DMS53 (cell line): ENCODE measurements around the gene EHBP1.
A peak's percentile ranks its signal among the peaks of the same experiment; 100 is the strongest.

ENCODE experiments used
- DNase-seq: peaks from one replicate; lab custom pipeline; 2025; lab: John Stamatoyannopoulos, UW

EHBP1 gene

DNA sequence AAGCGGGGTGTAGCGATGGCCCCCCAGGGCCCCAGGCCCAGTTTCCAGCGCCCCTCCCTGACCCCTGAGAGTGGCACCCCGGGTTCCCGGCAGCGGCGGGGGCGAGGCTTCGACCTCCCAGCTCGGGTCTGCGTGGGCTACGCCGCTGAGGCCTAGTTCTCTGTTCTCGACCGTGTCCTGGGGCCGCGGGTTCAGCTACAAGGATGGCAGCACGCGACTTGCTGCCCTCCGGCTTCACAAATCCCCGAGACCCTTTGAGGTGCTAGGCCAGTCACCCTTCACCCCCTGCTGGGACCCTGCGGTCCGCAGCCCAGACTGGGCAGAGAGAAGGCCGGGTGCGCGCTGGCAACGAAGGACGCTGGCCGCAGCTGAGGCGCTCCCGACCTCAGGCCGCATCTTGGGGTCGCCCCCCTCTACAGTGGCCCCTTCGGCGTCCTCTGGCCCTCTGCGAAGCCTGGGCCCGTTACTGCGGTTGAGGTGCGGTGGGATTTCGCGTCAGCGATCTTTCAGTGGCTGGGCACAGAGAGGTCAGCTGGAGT lies 346.4 kb downstream of the EHBP1 start:
- no peak for DNase-seq

DNA sequence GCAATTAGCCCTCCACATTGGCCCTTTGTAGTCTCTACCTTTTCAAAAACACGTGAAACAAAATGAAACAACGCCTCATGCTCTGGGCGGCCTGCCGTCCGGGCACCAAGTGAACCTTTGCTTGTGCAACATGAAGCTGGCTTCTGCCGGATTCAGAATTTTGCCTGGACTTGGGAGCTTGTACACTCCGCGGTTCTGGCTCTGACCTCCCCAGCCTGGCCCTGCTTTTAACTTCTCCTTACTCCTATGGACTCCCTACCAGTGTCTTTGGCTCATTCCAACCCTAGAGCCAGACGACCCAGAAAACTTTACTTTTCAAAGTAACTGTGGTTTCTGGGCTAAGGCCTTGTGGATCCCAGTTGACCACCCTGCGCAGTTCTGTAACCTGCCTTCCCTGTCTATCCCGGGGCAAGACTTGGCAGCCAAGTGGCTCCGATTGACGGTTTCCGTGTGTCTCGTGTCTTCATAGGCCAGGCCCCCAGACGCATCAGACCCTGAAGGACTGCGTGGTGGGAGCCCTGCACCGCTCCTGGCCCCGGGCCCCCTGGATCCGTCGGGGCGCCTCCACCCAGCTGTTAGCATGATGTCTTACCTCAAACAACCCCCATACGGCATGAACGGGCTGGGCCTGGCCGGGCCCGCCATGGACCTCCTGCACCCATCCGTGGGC lies 347.0 kb downstream of the EHBP1 start:
- no peak for DNase-seq

DNA sequence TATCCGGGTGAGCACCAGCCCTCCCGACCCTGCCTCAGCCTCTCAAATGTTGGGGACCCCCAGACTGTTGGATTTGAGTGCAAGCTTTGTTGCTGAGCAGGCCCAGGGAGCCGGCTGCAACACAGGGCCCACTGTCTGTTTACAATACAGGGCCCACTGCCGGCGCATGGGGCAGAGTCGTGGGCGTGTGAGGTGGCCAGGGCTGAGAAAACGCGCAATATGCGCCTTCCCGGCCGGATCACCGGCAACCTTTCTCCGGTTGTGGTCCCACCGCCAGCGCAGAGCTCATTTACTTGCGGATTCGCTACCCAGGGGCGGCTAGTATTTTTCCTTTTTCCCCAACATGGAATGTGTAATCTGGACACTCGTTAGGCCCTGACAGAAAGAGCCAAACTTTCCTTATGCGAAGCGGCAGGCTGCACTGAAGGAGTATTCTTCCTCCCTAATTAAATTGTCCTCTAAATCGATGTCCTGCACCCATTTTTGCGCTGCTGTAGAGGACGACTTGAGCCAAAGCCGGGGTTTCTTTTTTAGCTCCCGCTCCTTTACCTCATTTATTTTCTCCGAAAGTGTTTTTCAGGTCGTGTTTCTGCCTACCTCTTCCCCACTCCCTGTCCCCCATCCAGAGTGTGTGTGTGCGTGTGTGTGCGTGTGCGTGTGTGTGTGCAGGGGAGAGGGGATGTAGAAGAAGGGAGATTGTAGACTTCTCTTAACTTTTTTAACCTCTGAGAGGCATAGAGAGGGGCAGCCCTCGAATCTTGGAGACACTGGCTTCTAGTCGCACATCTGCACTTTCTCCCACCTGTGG lies 347.8 kb downstream of the EHBP1 start:
- no peak for DNase-seq

DNA sequence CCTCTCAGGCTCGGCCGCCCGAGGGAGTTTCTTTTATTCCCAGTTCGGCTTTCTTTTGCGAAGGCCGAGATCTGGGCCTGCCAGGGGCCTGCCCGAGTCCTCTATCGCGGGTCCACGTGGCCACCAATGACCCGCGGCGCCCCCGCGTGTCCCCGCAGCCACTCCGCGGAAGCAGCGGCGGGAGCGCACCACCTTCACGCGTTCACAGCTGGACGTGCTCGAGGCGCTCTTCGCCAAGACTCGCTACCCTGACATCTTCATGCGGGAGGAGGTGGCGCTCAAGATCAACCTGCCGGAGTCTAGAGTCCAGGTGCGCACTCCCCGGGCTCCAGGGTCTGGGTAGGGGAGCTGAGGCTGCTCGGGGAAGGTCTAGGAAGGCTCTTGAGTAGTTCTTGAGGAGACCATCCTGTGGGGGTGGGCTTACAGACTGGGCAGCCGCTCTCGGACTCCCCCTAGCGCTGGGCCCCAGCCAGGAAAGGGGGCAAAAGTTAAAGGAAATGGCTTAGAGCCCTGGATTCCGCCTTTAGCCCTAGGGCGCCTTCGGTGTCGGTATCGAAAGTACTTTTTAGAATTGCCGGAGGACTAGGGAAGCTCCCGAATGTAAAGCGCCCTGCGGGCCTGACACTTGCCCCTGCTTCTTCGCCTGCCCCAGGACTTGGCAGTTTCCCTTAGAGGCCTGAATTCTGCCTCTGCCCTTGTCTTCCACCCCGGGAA lies 348.5 kb downstream of the EHBP1 start:
- DNase-seq = peak; percentile 39

DNA sequence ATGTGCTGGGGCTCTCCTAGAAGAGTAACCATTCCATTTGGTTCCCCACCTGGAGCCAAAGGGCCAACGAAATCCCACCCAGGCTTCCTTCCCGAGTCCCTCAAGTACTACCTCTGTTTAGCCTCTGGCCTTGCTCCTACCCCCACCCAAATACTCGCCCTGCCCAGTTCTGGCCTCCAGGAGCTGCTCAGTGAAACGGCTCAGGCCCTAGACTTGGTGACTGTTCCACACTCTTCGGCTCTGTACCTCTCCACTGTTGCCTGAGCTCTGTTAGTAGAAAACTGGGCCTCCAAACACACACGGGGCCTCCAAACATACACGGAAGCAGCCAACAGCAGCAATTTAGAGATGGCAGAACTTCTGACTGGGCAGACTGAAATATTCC lies 349.3 kb downstream of the EHBP1 start:
- no peak for DNase-seq

DNA sequence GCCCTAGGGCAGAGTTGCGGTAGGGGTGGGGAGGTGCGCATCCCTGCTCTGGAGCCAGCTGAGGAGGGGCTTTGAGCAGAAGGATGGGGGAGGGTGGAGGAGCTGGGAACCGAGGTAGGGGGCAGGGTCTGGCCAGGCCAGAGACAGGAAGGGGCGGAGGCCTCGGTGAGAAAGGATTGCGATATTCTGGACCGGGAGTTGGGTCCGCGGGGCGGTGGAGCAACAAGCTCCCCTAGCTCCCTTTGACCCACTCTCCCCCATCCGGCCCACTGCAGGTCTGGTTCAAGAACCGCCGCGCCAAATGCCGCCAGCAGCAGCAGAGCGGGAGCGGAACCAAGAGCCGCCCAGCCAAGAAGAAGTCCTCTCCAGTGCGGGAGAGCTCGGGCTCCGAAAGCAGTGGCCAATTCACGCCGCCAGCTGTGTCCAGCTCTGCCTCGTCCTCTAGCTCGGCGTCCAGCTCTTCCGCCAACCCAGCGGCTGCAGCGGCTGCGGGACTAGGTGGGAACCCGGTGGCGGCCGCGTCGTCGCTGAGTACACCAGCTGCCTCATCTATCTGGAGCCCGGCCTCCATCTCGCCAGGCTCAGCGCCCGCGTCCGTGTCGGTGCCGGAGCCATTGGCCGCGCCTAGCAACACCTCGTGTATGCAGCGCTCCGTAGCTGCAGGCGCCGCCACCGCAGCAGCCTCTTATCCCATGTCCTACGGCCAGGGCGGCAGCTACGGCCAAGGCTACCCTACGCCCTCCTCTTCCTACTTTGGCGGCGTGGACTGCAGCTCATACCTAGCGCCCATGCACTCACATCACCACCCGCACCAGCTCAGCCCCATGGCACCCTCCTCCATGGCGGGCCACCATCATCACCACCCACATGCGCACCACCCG lies 350.0 kb downstream of the EHBP1 start:
- DNase-seq = no peak

DNA sequence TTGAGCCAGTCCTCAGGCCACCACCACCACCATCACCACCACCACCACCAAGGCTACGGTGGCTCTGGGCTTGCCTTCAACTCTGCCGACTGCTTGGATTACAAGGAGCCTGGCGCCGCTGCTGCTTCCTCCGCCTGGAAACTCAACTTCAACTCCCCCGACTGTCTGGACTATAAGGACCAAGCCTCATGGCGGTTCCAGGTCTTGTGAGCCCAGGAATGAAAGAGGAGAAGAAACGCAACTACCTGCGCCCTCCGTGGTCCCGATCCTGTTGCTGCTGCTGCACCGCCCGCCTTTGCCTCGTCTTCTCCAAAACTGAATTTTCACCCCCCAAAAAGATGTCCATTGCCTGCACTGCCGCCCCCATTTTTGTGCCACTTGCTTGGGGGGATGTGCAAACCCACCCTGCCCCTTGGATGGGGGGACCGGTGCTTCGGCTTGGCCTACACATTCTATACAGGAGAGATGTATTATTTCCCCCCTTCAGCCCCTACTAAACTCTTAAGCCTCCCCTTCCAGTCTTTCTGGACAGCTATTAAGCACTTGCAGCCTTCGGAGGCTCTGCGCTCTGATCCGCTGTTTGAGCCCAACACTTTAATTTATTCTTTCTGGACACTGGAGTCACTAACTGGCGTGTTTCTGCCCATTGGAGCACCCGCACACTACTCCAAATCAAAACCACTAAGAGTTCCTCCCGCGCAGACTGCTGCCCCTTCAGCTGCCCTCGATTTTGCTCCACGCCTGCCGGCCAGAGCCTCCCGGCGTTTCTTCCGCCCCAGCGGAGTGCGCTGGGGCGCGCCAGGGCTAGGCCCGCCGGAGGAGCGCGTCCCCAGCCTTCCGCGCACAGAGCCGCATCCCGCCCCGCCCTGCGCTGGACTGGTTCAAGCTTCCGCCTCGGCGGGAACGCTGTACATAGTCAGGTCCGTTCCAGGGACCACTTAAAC lies 350.9 kb downstream of the EHBP1 start:
- DNase-seq = no peak

DNA sequence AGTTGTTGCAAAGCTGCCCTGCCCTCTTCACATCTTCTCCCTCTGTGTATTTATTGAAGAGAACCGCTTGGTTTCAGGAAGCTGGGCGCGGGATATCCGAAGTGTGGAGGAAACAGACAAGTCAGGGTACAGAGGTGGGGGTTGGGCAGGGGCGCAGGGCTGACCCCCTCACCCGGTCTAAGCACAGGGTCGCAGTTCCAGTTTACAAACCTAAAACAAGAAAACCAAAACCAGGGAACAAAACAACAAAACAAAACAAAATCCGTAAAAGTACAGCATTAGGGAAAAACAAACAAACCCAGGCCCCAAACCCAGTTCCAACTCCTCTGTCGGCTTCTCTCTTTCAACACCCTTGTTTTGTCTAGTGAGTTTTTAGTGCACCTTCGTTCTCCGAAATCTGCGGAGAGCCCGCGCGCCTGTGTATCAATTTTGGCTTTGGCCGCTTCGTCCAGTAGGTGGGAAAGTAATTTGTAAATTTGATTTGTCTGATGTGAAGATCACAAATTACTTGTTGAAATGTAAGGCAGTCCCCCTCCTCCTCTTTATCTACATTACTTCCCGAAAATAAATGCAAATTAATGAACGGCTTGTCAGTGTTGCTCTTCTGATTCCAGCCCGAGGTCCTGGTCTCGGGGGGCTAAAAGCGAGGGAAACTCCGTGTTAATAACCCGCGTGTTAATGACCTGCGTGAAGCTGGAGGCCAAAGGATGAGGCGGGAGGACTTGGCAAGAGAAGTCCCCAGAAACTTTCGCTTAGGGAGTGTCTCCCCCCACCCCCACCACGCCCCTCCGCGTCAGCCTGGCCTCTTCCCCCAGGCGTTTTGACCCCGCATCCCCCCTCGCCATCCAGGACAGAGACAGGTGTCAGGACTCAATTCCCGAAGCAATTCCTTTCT lies 352.0 kb downstream of the EHBP1 start:
- no peak for DNase-seq

DNA sequence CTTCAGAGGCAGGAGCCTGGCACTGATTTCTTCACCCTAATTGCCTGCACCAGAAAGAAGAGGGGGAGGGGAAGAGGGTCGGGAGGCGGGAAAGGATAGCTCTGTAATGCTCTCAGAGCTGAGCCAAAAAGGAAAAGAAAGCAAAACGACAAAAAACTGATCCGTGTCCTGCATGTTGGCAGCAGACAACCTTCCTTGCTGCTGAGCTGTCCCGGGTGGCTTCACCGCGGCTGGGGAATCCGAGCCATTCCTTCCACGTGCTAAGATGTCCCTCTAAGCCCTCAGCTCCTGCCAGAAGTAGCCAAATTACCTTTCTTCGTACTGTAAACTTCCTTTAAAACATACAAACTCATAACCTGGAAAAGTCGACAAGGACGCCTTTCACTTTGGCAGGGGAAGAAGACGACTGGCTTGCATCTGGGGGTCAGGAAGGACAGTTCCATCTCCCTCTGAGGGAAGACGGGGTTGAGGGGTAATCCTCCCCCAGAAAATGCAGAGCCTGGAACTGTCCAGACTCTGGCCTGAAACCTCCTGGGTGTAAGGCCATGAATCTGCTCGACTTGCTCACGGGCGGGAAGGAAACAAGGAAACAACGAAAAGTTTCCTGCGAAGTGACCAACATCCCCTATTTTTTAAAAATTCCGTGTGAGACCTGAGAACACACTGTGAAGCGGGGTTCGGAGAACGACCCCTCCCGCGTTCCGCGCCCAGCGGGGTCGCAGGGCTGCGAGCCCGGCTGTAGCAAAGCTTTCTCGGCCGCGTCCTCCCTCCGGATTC lies 352.8 kb downstream of the EHBP1 start:
- no peak for DNase-seq

DNA sequence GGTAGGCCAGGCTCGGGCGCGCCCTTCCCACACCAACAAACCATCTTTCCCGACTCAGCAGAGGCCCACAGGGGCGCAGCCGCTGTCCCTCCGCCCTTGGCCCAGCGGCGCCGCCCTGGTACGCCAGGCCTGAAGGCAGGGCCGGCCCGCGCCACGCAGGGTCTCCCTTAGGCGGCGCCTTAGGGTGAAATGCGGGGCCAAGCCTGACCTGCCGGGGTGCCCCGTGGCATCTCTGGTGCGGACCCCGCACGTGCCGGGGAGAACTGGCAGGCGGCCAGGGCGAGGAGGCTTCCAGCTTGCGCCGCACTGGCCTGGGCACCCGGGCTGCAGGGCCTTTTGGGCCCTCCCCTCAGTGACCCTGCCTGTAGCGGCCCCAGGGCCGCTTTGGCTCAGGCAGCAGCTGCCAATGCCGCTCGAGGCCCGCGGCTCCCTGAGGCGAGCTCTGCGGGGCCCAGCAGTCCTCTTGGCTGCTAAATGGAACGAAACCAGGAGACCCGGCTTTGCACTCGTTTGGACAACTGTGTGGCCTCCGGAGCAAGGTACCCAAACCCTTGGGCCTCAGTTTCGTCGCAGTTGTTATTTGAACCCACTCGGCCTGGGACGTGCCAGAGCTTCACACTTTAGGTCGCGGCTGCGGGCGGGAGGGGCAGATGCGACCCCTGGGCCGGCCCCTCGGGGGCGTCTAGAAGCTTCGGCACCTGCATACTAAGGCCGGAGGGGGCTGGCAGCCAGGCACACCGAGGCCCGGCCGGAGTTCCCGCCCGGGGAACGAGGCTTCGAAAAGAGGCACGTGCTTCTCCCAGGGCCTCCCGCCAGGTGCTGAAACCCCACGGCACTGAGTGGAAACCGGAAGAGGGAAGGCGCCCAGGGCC lies 353.6 kb downstream of the EHBP1 start:
- DNase-seq = peak; percentile 85

DNA sequence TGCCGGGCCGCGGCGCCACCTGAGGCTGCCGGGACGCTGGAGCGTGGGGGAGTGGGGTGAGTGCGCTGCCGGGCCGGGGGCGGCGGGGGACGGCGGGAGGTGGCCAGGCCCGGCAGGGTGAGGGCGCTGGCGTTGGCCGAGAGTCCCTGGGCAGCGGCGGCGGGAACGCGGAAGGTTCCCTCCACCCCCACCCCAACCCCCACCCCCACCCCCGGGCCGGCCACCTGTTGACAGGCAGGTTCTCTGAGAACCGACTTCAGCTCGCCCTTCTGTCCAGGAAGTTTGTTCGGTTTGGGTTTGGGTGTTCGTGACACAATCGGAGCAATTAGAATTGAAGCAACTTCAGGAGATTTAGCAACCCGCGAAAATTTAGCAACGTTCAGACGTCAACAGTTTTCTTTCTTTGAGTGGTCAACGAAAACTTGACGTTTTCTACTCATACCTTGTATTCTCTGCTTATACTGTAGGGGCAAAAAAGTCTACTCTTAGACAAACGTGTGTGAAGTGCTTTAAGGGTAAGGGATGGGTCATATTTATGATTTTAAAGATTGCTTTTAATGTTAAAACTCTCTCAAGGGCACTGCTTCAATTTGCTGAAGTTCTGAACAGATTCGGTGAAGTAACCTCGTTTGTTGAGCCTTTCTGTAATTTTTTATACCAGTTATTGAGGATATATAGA lies 354.4 kb downstream of the EHBP1 start:
- DNase-seq = peak; percentile 85

DNA sequence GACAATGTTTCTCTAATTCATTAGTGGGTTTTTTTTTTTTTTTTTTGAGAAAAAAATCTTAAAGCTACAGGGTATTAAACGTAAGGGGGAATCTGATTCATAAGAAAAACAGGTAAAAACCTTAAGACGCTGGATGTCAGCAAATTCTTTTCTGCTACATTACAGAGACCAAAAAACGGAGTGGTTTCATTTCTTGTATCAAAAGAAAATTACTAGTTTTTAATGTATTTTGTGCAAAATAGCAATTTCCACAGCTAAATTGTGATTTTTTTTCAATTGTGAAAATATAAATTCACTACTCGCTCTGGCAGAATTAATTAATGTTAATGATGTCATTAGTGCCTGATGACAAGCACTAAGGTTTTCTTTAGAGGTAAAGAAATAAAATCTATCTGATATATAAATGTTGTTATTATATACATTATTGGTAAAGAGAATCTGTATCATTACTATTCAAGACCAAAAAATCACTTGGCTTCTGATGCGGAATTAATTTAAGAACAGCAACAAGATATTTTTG lies 355.0 kb downstream of the EHBP1 start:
- peak; percentile 33 for DNase-seq

DNA sequence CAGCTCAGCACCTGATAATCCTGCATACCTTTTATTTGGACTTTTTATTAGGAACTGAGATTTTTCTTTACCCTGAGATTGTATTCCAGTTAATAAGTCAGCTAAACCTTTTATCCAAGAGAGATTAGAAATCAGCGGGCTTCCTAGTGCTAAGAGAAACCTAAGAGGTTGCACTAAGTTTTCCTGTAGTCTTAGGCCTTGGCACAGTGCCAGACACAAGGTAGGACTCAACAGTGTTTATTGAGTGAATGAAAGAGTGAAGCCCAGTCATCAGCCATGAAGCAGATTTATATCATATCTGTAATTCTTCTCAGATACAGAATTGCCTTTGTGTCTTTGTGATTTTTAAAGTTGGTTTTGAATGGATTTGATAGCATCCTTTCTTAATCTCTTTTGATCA lies 358.7 kb downstream of the EHBP1 start:
- peak; percentile 56 for DNase-seq

DNA sequence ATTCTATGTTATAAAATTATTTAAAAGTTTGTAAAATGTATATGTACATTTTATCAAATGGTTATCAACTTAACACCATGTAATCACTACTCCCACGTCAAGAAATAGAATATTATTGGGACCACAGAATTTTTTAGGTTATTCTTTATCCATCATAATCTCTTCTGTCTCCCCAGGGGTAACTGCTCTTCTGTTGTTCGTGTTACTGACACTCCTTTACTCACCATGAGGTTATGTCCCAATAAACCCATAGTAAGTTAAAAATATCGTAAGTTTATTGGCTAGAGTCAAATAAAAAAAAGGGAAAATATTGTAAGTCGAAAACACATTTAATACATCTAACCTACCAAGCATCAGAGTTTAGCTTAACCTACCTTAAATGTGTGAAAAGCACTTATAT lies 359.1 kb downstream of the EHBP1 start:
- no peak for DNase-seq

DNA sequence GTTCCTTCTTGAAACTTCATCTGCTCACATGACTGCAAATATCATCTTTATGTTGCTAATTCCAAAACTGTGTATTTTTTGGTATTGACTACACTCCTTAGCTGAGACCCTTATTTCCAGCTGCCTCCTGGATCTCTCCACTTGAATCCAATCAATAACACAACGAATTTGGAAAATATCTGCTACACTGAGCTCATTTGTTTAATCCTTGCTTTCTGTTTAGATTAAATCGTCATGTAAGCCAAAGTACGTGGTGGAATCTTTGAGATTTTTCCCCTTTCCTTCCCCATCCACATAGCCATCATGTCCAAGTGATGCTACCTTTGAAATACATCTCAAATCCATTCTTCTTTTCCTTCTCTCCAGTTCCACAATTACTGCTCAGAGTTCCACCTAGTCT lies 360.8 kb downstream of the EHBP1 start:
- DNase-seq = no peak

DNA sequence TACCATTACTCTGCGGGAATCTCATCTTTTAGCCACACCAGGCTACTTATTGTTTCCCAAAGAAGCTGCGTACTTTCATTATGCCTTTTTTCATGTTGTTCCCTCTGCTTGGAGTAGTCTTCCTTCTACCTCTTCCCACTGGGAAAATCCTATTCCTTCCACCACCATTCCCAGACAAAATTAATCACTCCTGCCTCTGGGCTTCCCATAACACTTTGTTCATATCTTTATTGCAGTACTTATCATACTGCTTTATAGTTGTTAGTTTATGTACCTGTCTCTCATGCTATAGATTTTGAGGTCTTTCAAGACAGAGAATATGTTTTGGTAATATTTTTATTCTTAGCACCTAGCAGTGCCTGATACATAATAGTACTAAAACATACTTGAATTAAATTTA lies 361.3 kb downstream of the EHBP1 start:
- DNase-seq = no peak

DNA sequence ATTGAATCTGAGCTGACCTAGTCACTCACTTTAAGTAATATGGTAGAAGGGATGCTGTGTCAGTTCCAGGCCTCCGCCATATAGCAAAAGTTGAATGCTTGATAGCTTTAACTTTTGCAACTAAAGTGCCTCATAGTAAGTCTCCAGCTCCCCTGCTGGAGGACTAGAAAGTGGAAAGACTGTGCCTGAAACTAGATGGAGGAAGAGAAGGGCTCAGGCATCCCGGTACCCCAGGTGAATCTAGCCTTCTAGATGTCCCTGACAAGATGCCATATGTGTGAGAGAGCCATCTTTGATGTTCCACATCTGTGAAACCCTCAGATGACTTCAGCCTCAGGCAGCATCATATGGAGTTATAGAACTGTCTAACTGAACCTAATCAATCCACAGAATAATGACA lies 366.2 kb downstream of the EHBP1 start:
- no peak for DNase-seq
